Measurements from ENCODE around the gene SNX18. TPM values are rescaled to one million over a fixed set of nuclear protein-coding genes. Genes with fewer than 3 reads are reported as not detected.
"Not testable (repeated sequence)": the region's sequence is repeated elsewhere in the genome, so short reads cannot be mapped to it uniquely, and the experiment has no call there.

Gene SNX18, protein sequence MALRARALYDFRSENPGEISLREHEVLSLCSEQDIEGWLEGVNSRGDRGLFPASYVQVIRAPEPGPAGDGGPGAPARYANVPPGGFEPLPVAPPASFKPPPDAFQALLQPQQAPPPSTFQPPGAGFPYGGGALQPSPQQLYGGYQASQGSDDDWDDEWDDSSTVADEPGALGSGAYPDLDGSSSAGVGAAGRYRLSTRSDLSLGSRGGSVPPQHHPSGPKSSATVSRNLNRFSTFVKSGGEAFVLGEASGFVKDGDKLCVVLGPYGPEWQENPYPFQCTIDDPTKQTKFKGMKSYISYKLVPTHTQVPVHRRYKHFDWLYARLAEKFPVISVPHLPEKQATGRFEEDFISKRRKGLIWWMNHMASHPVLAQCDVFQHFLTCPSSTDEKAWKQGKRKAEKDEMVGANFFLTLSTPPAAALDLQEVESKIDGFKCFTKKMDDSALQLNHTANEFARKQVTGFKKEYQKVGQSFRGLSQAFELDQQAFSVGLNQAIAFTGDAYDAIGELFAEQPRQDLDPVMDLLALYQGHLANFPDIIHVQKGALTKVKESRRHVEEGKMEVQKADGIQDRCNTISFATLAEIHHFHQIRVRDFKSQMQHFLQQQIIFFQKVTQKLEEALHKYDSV
- 16.2 TPM for total RNA-seq

DNA sequence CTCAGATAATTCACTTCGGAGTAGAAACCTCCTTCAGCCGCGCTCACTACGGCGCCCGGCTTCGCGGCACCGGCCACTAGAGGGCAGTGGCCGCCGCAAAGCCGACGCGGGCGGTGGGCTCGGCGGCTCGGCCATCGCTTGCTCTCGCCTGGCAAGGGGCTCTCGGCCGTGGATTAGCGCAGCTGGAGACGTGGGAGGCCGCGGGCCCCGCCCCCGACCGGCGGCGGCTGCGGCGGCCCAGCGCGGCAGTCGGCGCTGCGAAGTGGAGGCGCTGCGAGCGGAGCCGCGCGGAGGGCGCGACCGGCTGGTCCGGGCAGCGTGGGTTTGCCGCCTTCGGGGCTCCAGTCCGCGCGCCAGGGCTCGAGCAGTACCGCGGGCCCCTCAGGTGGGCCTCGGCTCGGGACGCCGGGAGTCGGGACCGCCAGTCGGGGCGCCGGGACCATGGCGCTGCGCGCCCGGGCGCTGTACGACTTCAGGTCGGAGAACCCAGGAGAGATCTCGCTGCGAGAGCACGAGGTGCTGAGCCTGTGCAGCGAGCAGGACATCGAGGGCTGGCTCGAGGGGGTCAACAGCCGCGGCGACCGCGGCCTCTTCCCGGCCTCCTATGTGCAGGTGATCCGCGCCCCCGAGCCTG lies at the start of gene SNX18:
TSS of gene SNX18 (plus strand) at position 248 of the 634 bp plus-strand sequence. CDS start at position 442, 194 bp downstream.
- ATAC-seq, result peak; percentile 95

DNA sequence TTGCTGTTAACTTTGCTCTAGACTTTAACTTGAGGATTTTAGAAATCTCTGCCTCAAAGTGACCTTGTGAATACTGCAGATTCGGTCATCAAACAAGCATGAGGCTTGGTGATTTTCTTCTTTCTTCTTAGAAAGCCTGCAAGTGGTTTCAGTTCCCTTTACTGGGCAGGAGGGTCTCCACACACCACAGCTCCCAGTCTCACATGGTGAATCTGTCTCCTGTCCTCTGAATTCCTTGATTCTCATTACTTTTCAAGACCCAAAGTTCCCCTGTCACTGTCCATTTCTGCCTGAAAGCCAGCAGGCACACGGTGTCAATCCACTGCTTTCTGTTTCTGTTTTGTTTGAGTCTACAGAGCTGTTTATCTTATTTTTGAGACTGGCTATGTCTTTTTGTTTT lies 47.9 kb upstream of the SNX18 start:
- ATAC-seq, result no peak

DNA sequence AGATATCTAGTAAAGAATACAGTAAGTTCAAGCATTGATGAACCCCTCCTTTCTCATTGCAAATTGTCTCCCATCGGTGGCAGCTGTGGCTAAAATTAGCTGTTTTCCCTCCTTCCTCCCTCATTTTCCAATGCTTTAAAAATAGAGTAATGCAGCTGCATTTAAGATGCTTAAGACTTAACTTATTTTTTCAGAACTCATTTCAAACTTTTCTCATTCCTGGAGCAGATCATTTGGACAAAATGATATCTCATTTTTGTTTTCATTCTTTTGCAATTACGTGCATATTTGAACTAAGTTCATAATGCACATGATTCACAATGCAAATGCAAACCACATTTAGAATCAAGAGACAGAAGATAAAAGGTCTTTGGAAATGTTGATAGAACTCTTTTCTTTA lies 47.4 kb upstream of the SNX18 start:
- no peak for ATAC-seq

DNA sequence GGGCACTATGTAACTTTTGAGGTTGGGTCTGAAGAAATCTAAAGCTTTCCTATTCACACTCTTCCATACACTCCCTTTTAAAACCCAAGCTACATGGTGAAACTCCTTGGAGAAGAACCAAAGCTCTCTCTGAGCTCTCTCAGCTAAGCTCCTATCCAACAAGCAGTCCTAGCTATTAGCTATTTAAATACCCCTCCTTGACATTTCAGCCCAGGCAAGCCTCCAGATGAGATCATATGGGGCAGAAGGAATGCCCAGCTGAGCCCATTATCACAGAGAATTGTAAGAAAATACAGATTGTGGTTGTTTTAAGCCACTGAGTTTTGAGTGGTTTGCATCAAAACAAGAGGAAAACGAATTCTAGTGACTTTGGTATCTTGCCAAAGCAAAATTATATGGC lies 46.9 kb upstream of the SNX18 start:
- ATAC-seq, result no peak

DNA sequence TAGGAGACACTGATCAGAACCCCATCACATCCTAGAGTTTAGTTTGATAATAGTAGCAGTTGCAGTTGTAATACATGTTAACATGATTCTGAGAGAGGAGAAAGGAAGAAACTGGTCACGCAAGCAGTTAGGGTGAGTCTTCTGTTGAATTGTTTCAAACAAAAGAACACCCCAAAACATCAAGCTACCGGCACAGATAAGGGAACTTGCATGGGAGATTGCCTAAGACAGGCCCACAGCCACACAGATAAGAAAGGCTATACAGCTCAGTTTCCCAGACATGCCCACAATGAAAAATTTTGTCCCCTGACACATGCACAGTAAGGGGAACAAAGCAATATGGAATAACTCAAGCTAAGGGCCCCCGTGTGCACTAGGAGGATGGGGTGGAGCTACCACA lies 46.2 kb upstream of the SNX18 start:
- no peak for ATAC-seq

DNA sequence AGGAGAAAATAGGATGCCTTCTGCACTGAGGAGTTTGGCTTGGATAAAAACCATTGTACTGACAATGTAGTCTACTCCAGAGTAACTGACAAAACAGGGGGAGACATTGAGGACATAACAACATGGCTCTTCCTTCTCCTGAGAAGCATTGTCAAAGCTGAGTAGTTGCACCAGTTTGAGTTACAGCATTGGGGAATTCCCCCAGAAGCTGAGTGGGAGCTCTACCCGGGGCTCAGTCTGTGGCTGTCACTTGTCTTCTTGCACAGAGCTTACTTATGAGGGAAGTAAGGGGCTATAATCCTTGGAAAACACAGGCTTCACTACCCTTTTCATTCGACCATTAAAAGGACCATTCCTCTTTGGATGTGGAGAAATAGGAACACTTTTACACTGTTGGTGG lies 40.9 kb upstream of the SNX18 start:
- ATAC-seq, result no peak

DNA sequence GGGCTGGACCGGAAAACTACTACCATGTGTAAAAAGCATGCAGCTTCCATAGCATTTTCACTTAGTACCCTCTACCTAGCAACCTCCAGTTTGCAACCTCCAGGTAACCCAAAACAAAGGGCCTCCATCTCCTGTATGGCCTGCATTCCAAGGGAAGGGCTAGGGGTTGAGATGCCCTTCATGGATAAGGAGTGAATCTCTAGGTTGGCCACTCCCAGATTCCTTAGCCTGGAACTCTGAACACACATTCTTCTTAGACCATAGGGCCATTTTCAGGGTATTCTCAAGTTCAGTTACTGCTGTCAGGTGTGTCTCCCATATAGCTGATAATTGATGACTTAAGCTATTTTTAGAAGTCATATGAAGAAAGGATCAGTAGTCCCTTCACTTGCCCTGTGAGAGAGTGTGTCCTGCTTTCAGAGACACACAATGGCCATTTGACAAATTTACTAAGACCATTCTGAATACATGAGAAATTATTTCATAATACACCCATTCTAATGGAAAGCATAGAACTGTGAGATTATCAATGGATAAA lies 39.5 kb upstream of the SNX18 start:
- ATAC-seq, result no peak

DNA sequence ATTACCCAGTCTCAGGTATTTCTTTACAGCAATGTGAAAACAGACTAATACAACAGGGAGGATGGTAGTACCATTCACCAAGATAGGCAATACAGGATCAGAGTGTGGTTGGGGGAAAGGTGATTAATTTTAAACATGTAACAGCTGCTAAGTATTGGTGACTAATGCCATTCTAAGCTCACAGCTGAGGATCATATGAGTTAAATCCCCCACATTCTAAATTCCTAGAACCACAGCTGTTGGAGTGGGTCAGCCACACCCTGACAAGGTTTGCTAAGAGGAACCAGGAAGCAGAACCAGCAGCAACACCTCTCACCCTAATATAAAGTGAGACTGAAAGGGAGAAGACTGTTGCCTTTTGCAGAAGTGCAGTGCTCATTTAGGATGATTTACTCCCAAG lies 37.3 kb upstream of the SNX18 start:
- ATAC-seq, result peak; percentile 23

DNA sequence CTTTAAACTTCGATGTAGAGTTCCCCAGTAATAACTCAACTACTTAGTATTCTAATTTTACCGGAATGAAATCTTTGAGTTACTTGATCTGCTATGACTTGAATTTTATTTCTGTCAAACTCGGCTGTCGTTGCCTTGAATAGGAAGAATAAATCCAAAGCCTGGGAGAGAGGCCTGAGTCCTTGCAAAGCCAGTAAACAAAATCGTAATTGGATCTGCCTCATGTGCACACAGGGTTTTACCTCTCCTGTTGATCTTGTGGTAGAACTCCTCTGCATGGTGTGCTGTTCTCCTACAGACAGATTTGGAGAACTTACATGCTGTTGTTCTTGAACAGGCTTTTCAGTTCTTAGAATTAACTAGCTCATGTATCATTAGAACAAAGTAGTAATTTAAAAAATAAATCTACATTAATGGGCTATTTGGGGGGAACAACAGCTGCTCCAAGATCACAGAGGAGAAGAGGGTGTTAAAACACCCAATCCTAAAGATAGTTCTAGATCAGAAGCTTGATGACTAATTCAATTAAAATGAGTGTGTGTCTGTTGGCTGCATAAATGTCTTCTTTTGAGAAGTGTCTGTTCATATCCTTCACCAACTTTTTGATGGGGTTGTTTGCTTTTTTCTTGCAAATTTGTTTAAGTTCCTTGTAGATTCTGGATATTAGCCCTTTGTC lies 33.2 kb upstream of the SNX18 start:
- ATAC-seq, result no peak

DNA sequence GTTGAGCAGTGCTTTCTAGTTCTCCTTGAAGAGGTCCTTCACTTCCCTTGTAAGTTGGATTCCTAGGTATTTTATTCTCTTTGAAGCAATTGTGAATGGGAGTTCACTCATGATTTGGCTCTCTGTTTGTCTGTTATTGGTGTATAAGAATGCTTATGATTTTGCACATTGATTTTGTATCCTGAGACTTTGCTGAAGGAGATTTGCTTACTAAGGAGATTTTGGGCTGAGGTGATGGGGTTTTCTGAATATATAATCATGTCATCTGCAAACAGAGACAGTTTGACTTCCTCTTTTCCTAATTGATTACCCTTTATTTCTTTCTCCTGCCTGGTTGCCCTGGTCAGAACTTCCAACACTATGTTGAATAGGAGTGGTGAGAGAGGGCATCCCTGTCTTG lies 31.9 kb upstream of the SNX18 start:
- ATAC-seq, result not testable (repeated sequence)

DNA sequence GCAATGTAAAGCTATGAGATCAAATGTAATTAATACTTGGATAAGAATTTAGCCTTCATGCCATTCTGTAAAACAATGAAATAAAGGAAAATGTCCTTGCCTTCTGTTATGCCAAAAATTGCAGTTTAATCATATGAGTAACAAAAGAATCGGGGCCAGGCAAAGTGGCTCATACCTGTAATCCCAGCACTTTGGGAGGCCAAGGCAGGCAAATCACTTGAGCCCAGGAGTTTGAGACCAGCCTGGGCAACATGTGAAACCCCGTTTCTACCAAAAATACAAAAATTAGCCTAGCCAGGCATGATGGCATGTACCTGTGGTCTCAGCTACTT lies 27.9 kb upstream of the SNX18 start:
- not testable (repeated sequence) for ATAC-seq

DNA sequence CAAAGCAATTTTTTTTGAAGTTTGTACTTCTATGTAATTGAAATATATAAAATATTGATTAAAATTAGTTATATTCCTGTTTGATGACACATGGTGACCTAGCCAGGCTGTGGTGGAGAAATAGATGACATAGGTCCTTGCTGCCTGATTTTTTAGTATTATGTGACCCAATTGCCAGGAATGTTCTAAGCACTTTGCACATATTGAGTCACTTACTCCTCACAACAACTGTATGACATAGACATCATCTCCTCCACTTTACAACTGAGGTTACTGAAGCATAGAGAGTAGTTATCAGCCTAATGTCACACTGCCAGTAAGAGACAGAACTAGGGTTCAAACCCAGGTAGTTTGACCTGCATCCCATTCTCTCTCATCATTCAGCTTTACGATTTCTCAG lies 26.2 kb upstream of the SNX18 start:
- peak; percentile 39 for ATAC-seq

DNA sequence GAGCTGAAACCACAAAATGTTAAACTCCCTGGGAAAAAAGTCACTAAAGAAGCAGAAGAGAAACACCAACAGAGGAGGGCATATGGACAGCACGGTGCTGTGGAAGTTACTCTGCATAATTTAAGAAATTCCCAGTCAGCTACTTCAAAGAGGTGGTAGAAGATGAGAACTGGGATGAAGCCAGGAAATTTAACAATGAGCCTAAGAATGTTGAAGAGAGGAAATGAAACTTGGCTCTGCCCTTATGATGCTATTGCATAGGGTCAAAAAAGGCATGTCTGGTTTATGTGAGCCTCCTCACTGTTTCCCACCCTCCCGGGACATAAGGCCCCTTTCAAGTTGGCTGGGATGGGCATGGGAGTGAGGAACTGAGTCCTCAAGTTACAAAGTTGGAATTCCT lies 25.4 kb upstream of the SNX18 start:
- ATAC-seq, result no peak

DNA sequence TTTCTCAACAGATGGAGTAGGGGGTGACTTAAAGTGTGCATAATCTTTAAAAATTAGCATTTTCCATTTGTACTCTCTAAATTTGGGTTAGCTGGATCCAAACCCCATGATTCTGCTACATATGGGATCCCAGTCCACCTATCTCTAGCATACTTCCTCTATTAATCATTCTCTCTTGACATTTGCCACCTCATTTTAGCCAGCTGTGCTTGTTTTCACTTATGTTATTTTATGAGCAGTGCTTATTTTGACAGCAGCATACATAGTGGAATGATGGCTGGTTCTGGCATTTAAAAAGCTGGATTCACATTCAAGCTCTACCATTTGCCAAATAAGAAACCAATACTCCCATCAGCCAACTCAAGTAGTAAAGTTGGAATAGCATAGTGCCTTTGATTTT lies 22.5 kb upstream of the SNX18 start:
- ATAC-seq, result no peak

DNA sequence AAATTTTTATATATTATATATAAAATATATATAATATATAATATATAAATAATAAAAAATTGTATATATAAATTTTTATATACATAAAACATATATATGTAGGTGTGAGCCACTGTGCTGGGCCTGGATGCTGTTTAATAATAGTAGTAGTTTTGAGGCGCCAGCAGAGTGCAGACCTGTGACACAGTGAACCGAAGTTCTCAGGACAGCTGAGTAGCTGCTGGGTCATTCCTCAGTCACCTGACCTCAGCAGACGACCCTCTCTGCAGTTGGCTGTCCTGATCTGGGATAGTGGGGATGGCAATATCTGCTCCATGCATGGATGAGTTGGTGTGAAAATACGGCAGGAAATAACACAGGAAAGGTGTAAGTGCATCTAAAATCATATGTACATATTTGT lies 3.3 kb upstream of the SNX18 start:
- no peak for ATAC-seq

DNA sequence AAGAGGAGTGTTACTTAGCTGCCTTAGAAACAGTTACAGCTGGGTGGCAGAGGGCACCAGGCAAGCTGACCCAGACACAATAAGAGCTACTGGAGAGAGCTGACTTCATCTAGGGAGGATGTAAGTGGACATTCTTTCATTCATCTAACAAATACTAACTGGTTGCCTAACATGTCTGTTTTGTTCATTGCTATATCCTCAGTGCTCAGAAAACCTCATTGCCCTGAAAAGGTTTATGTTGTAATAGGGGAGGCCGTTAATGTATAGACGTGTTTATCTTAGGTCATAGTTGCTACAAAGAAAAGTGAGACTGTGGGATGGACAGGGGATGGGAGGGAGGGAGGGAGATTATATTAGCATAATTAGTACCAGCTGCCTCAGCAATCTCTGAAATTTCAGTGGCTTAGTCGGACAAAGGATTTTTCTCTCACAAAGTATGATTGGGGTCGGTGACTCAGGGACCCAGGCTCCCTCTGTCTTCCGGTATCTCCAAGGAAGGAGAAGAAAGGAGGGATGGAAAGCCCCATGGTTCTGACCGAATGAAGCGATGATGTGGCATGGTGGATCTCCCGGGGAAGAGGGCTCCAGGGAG lies 2.6 kb upstream of the SNX18 start:
- ATAC-seq, result no peak

DNA sequence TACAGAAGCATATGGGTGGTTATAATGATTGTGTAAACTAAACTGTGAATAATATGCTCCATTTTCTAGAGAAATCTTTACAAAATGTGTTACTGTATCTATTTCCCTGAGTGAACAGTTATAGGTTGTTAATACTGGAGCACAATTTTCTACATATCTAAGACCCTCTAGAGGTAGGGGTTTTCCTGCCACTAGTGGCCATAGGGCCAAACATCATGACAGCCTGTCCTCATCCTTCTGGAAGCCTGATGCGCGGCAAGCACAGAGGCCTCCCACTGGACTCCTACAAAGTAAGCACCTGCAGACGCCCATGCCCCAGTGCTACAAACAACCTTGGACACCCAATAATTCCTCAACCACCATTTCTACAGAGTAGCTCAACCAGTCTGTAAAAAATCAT lies 1.9 kb upstream of the SNX18 start:
- no peak for ATAC-seq

DNA sequence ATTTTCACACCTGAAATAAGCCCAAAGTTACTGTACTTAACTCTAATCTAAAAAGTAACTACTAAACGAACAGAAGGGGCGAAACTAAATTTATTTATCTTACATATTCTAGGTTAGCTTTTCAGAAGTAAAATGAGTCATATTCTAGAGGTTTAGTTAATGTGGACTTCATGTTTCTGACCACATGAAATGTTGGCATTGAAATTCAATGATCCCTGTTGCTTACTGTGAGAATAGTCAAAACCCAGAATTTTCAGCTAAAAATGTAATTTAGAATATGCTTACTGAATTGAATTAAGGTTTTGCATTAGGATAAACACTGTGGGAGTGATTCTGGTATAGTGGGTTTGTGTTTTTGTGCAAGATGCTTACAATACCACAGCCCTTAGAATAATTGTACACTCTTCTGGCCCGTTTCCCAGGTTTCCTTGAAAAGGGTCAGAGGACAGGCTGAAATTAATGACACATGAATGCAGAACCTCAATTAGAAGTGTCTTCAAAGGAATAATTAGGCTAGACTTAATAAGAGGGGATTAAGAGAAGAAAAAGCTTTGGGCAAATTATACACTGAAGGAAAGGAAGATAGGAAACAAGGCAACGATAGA lies 1.4 kb upstream of the SNX18 start:
- ATAC-seq, result no peak

DNA sequence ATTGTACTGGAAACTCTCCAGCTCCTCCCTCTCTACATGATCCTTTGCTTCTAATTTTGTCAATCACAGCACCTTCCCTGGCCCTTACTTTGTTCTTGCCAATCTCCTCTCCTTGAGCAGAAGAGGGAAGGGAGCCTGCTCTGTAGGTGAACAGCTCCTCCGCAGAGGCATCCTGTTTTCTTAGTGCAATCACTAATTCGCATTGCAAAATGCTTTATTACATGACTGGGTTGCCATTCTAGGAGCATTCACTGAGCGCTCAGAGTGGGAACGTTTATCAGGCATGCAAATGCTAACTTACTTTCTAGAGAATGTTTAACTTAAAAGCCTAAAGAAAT lies 416 bp upstream of the SNX18 start:
- ATAC-seq, result no peak

DNA sequence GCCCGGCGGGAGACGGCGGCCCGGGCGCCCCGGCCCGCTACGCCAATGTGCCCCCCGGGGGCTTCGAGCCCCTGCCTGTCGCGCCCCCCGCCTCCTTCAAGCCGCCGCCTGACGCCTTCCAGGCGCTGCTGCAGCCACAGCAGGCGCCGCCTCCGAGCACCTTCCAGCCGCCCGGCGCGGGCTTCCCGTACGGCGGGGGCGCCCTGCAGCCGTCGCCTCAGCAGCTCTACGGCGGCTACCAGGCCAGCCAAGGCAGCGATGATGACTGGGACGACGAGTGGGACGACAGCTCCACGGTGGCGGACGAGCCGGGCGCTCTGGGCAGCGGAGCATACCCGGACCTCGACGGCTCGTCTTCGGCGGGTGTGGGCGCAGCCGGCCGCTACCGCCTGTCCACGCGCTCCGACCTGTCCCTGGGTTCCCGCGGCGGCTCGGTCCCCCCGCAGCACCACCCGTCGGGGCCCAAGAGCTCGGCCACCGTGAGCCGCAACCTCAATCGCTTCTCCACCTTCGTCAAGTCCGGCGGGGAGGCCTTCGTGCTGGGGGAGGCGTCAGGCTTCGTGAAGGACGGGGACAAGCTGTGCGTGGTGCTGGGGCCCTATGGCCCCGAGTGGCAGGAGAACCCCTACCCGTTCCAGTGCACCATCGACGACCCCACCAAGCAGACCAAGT lies 723 bp downstream of the SNX18 start:
- peak; percentile 66 for ATAC-seq

DNA sequence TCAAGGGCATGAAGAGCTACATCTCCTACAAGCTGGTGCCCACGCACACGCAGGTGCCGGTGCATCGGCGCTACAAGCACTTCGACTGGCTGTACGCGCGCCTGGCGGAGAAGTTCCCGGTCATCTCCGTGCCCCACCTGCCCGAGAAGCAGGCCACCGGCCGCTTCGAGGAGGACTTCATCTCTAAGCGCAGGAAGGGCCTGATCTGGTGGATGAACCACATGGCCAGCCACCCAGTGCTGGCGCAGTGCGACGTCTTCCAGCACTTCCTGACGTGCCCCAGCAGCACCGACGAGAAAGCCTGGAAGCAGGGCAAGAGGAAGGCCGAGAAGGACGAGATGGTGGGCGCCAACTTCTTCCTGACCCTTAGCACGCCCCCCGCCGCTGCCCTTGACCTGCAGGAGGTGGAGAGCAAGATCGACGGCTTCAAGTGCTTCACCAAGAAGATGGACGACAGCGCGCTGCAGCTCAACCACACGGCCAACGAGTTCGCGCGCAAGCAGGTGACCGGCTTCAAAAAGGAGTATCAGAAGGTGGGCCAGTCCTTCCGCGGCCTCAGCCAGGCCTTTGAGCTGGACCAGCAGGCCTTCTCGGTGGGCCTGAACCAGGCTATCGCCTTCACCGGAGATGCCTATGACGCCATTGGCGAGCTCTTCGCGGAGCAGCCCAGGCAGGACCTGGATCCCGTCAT lies 1.4 kb downstream of the SNX18 start:
- no peak for ATAC-seq
